ENCODE results near the gene TDRD7.

The TDRD7 gene

DNA sequence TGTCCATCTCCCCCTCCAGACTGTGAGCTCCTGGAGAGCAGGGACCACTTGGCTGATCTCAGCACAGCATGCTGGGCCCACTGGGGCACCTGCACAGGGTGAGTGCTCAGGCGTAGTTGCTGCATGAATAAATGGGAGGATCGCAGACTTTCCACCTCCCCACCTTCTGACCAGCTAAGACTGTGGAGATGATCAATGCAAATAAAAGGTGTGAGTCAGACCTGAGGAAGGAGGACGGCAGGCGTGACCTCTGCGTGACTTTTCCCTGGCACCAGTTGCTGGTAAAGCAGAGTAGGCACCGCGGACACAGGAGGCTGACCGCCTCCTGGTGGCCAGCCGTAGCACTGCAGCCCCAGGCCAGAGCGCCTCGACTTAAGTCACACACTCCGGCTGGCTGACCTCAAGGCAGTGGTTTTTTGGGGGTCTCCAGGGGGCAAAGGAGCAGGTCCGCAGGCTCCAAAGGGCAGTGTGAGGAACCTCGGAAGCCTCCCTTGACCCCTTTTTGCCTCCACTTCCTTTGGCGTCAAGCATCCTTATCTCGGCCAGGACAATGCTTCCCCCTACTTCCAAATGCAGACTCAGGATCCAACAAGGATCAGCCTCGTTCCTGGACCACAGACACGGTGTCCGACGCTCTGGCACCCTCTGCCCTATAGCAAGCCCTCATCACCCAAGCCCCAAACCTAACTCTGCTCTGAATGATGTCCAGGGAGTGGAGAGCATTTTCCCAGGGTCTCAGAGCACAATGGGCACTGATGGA, 12.7 kb upstream of the TDRD7 start:
- Mint-ChIP-seq H3K4me3 (no peak overlapping the region), H3K27ac (peak overlapping the region; percentile 41), H3K9me3 (peaks cover 7% of the 10 kb centered on the region), H3K36me3 (no peaks in the 10 kb centered on the region), H3K4me1 (peaks cover 27% of the 10 kb centered on the region)
- ATAC-seq (peak; percentile 47), DNase-seq (ENCODE audit: low spot score in 2 of 2) (peak; percentile 76 to 85)

GRCh38 chr9:97403746-97404316, 8.1 kb upstream of the TDRD7 start:
- Mint-ChIP-seq H3K9me3 (peaks cover 8% of the 10 kb centered on the region), H3K27ac (no peak overlapping the region), H3K4me1 (peaks cover 7% of the 10 kb centered on the region), H3K36me3 (no peaks in the 10 kb centered on the region), H3K4me3 (no peak overlapping the region)
- no peak for ATAC-seq
- DNase-seq (ENCODE audit: low spot score in 2 of 2) = no peak

GRCh38 chr9:97405551-97405950, 6.3 kb upstream of the TDRD7 start:
- DNase-seq (ENCODE audit: low spot score in 2 of 2) = no peak
- no peak for ATAC-seq
- H3K36me3 Mint-ChIP-seq = no peaks in the 10 kb centered on the region
- peaks cover 8% of the 10 kb centered on the region for H3K9me3 Mint-ChIP-seq
- no peak overlapping the region for H3K27ac Mint-ChIP-seq
- H3K4me1 Mint-ChIP-seq = no peaks in the 10 kb centered on the region
- H3K4me3 Mint-ChIP-seq = no peak overlapping the region

- ATAC-seq (no peak), DNase-seq (ENCODE audit: low spot score in 2 of 2) (peak in 1 of 2 donors; percentile 43)
- H3K27ac Mint-ChIP-seq = no peak overlapping the region
- peaks cover 7% of the 10 kb centered on the region for H3K36me3 Mint-ChIP-seq
- peaks cover 8% of the 10 kb centered on the region for H3K9me3 Mint-ChIP-seq
- H3K4me1 Mint-ChIP-seq = peaks cover 6% of the 10 kb centered on the region
- H3K4me3 Mint-ChIP-seq = no peak overlapping the region
Measured at GRCh38 chr9:97406620-97407177, 5.2 kb upstream of the TDRD7 start.

- peak in 1 of 2 donors; percentile 3 for DNase-seq (ENCODE audit: low spot score in 2 of 2)
- no peak overlapping the region for H3K27ac Mint-ChIP-seq
- H3K4me1 Mint-ChIP-seq = peaks cover 18% of the 10 kb centered on the region
- no peak overlapping the region for H3K4me3 Mint-ChIP-seq
- H3K9me3 Mint-ChIP-seq = peaks cover 7% of the 10 kb centered on the region
- peaks cover 8% of the 10 kb centered on the region for H3K36me3 Mint-ChIP-seq
- ATAC-seq = no peak
Measured at GRCh38 chr9:97408562-97408961, 3.3 kb upstream of the TDRD7 start.

DNA sequence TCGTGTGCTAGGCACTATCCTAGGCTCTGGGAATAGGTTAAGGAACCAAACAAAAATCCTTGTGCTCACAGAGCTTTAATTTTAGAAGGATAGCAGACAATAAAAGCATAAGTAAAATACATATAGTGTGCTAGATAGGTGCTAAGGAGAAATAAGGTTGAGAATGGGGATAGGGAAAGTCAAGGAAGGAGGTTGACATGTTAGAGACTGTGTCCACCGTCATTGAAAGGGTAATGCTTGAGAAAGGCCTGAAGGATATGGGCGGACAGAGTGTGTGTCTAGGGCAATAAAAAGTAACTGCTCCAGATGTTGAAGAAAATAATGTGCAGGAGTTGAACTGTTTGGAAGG, 482 bp upstream of the TDRD7 start:
- Mint-ChIP-seq H3K36me3 (peaks cover 8% of the 10 kb centered on the region), H3K4me1 (peaks cover 20% of the 10 kb centered on the region), H3K9me3 (no peaks in the 10 kb centered on the region), H3K4me3 (peak overlapping the region; percentile 79), H3K27ac (peak overlapping the region; percentile 30)
- ATAC-seq (no peak), DNase-seq (ENCODE audit: low spot score in 2 of 2) (no peak)

DNA sequence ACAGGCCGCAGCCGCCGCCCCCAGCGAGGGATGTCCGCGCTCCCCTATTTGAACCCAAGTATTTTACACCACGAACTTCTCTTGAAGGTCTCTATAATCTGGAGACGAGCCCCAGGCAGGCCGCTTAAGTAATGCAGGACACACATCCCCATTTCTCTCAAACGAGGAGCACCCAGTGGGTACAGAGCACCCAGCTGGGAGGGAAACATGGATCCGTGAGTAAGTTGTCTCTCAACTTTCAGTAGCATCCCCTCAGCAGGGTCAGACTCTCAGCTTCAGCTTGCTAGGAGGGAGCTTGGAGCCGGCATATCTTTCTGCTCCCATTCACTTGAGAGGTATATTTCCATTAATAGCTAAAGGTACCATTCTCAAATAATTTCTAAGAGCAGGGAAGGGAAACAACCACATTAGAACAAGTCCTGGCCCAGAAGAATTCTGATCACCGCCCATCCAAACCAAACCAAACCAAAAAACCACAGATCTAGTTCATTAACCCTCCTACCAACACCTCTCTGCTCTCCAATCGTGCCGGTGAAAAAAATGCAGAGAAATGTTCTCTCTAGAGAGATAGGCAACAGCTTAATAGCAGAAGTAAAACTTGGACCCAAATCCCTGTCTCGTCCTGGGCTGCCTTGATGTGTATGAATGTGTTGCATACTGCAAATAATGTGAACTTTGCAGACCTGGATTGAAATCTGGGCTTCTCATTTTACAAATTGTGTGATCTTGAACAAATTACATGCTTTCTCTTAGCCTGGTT, 910 bp downstream of the TDRD7 start:
- peak in 1 of 2 donors; percentile 47 for DNase-seq (ENCODE audit: low spot score in 2 of 2)
- peak; percentile 6 for ATAC-seq

GRCh38 chr9:97413462-97413861, 1.6 kb downstream of the TDRD7 start:
- H3K4me3 Mint-ChIP-seq = peak overlapping the region; percentile 79
- H3K4me1 Mint-ChIP-seq = peaks cover 31% of the 10 kb centered on the region
- no peak overlapping the region for H3K27ac Mint-ChIP-seq
- no peaks in the 10 kb centered on the region for H3K9me3 Mint-ChIP-seq
- ATAC-seq (no peak), DNase-seq (ENCODE audit: low spot score in 2 of 2) (peak in 1 of 2 donors; percentile 49)
- peaks cover 8% of the 10 kb centered on the region for H3K36me3 Mint-ChIP-seq

More for the DNA sequence above, 910 bp downstream of the TDRD7 start:
- Mint-ChIP-seq H3K9me3 (no peaks in the 10 kb centered on the region), H3K4me3 (peak overlapping the region; percentile 79), H3K36me3 (peaks cover 8% of the 10 kb centered on the region), H3K27ac (peak overlapping the region; percentile 67), H3K4me1 (peaks cover 31% of the 10 kb centered on the region)

DNA sequence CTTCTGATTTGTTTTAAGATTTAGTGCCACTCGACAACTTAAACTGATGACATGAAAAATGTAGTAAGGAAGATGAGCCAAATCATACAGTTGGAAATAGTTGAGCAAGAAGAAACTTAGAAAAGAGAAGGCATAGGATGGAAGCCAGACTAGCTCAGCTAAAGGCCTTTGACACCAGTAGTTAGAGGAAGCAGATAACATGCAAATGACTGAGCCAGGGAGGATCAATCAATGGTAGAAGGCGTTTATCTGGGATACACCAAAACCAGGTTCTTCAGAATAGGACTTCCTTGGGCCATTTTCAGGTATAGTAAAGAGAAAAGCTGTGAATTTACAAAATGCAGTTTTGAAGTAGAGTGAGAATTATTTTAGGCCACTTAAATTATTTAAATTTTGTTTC, 3.2 kb downstream of the TDRD7 start:
- no peak overlapping the region for H3K27ac Mint-ChIP-seq
- DNase-seq (ENCODE audit: low spot score in 2 of 2) (no peak), ATAC-seq (no peak)
- no peak overlapping the region for H3K4me3 Mint-ChIP-seq
- peaks cover 41% of the 10 kb centered on the region for H3K4me1 Mint-ChIP-seq
- H3K9me3 Mint-ChIP-seq = no peaks in the 10 kb centered on the region
- peaks cover 8% of the 10 kb centered on the region for H3K36me3 Mint-ChIP-seq

GRCh38 chr9:97418880-97419279, 7.0 kb downstream of the TDRD7 start:
- no peaks in the 10 kb centered on the region for H3K36me3 Mint-ChIP-seq
- DNase-seq (ENCODE audit: low spot score in 2 of 2) (no peak), ATAC-seq (no peak)
- peaks cover 3% of the 10 kb centered on the region for H3K9me3 Mint-ChIP-seq
- H3K27ac Mint-ChIP-seq = no peak overlapping the region
- peaks cover 21% of the 10 kb centered on the region for H3K4me1 Mint-ChIP-seq
- no peak overlapping the region for H3K4me3 Mint-ChIP-seq

- Mint-ChIP-seq H3K27ac (no peak overlapping the region), H3K4me1 (peaks cover 21% of the 10 kb centered on the region), H3K9me3 (peaks cover 3% of the 10 kb centered on the region), H3K4me3 (no peak overlapping the region), H3K36me3 (no peaks in the 10 kb centered on the region)
- DNase-seq (ENCODE audit: low spot score in 2 of 2) (no peak), ATAC-seq (no peak)
Measured at GRCh38 chr9:97419309-97419867, 7.5 kb downstream of the TDRD7 start.

DNA sequence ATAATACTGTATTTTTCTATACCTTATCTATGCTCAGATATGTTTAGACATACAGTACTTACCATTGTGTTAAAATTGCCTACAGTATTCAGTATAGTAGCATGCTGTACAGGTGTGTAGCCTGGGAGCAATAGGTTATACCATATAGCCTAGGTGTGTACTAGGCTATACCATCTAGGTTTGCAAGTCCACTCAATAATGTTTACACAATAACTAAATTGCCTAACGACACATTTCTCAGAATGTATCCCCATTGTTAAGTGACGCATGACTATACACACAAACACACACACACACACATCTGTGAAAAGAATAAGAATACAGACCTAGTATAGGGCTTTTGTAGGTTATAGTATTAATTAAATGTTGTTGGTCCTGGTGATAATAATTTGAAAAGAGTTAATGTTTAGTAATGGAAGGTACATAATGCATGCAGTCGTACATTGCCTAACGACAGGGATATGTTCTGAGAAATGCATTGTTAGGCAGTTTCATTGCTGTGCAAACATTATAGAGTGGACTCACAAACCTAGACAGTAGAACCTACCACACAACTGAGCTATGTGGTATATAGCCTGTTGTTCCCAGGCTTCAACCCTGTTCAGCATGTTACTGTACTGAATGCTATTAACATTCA, 13.6 kb downstream of the TDRD7 start:
- no peak for DNase-seq (ENCODE audit: low spot score in 2 of 2)
- peaks cover 16% of the 10 kb centered on the region for H3K36me3 Mint-ChIP-seq
- no peak overlapping the region for H3K4me3 Mint-ChIP-seq
- ATAC-seq = no peak
- no peaks in the 10 kb centered on the region for H3K4me1 Mint-ChIP-seq
- no peak overlapping the region for H3K27ac Mint-ChIP-seq
- H3K9me3 Mint-ChIP-seq = peaks cover 3% of the 10 kb centered on the region

DNA sequence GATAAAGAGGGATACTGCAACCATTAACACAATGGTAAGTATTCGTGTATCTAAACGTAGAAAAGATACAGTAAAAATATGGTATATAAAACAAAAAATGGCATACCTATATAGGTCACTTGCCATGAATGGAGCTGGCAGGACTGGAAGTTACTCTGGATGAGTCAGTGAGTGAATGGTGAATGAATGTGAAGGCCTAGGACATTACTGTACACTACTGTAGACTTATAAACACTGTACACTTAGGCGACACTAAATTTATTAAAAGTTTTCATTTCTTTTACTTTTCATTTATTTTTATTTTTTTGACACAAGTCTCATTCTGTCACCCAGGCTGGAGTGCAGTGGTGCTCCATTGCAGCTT, 14.1 kb downstream of the TDRD7 start:
- ATAC-seq (no peak), DNase-seq (ENCODE audit: low spot score in 2 of 2) (no peak)
- H3K27ac Mint-ChIP-seq = no peak overlapping the region
- H3K9me3 Mint-ChIP-seq = peaks cover 3% of the 10 kb centered on the region
- H3K4me3 Mint-ChIP-seq = no peak overlapping the region
- peaks cover 21% of the 10 kb centered on the region for H3K36me3 Mint-ChIP-seq
- no peaks in the 10 kb centered on the region for H3K4me1 Mint-ChIP-seq

DNA sequence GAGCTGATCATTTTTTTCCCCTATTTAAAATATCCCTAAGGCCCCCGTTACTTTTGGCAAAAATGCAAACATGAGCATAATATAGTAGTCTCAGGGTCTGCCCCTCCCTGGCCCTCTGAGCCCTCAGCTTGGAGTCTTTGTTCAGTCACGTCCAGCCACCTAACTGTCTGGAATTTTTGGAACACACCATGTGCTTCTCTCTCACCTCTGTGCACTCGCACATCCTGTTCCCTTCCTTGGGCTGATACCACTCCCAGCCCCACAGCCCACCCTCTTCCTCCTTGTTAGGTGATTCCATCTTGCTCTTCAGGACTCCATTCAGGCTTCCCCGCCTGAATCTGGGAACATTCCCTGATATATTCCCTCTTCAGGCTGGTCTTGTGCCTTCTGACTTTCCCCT, 16.0 kb downstream of the TDRD7 start:
- ATAC-seq (no peak), DNase-seq (ENCODE audit: low spot score in 2 of 2) (no peak)
- Mint-ChIP-seq H3K4me1 (peaks cover 7% of the 10 kb centered on the region), H3K4me3 (no peak overlapping the region), H3K9me3 (peaks cover 3% of the 10 kb centered on the region), H3K27ac (peak overlapping the region; percentile 6), H3K36me3 (peaks cover 24% of the 10 kb centered on the region)
